Measurements from ENCODE around the gene SLFN14.
"Not testable (repeated sequence)": the region's sequence is repeated elsewhere in the genome, so short reads cannot be mapped to it uniquely, and the experiment has no call there.

DNA sequence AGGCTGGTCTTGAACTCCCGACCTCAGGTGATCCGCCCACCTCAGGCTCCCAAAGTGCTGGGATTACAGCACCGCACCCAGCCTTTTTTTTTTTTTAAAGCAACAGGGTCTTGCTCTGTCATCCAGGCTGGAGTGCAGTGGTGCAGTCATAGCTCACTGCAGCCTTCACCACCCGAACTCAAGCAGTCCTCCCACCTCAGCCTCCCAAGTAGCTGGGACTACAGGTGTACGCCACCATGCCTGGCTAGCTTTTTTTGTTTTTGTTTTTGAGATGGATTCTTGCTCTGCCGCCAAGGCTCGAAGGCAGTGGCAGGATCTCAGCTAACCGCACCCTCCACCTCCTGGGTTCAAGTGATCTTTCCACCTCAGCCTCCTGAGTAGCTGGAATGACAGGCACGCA, 25.2 kb downstream of the SLFN14 start:
- TF ChIP-seq, protein P1, sequence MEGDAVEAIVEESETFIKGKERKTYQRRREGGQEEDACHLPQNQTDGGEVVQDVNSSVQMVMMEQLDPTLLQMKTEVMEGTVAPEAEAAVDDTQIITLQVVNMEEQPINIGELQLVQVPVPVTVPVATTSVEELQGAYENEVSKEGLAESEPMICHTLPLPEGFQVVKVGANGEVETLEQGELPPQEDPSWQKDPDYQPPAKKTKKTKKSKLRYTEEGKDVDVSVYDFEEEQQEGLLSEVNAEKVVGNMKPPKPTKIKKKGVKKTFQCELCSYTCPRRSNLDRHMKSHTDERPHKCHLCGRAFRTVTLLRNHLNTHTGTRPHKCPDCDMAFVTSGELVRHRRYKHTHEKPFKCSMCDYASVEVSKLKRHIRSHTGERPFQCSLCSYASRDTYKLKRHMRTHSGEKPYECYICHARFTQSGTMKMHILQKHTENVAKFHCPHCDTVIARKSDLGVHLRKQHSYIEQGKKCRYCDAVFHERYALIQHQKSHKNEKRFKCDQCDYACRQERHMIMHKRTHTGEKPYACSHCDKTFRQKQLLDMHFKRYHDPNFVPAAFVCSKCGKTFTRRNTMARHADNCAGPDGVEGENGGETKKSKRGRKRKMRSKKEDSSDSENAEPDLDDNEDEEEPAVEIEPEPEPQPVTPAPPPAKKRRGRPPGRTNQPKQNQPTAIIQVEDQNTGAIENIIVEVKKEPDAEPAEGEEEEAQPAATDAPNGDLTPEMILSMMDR (conservative IDR thresholded peaks at IDR 0.05) = not testable (repeated sequence)
- not testable (repeated sequence) for TF ChIP-seq ZFX (IDR thresholded peaks at IDR 0.05)

All from C4-2B (cell line).